GM12878 (cell line): Measurements from ENCODE around the gene H6PD. TPM values are rescaled to one million over a fixed set of nuclear protein-coding genes. Genes with fewer than 3 reads are reported as not detected.

Source experiments
- ATAC-seq: fragments of 200-7000 bp; cut with Tn5 transposase; 3 replicates; pipeline ENCODE4 v1.9.1; 2020; ENCODE audit warnings: mild to moderate bottlenecking, moderate library complexity
- BruUV-seq: library from RNA; stranded (reverse); fragments of 400-500 nt; replicated peaks from 2 replicates; lab custom pipeline; 2021; lab: Mats Ljungman, UMichigan
- CTCF ChIA-PET: fragments of 300-600 bp; sonication (Branson Sonifier 250); formaldehyde crosslinking; extraction: SDS; loops from one replicate; lab custom pipeline; 2021; ENCODE audit warnings: inconsistent platforms; lab: Yijun Ruan, JAX
- POLR2A ChIA-PET: fragments of 350-600 bp; formaldehyde crosslinking; extraction: SDS; loops from one replicate; lab custom pipeline; 2021; ENCODE audit warnings: inconsistent platforms; lab: Charles Lee
- RAD21 ChIA-PET: fragments of 300-600 bp; sonication (Branson Sonifier 250); formaldehyde crosslinking; loops from one replicate; lab custom pipeline; 2023; ENCODE audit warnings: antibody characterized with exemption; ENCODE audit not compliant: unreplicated experiment; lab: Charles Lee
- SMC1A ChIA-PET: fragments of 300-600 bp; sonication (Branson Sonifier 250); formaldehyde crosslinking; loops from one replicate; lab custom pipeline; 2023; ENCODE audit not compliant: unreplicated experiment, uncharacterized antibody; lab: Charles Lee
- DNase-seq: peaks from one replicate; pipeline ENCODE4 v3.0.0-alpha.2; 2011; ENCODE audit warnings: low read depth, low spot score
- FAIRE-seq: peaks from 3 replicates; lab custom pipeline; 2011; peaks lifted over from hg19 to GRCh38; lab: Jason Lieb, UNC
- H2AFZ ChIP-seq: 2 replicates; pipeline ENCODE4 v1.6.0; 2011; ENCODE audit warnings: low read depth, low read length, control low read depth; ENCODE audit not compliant: control insufficient read depth
- H3K27ac ChIP-seq: 2 replicates; pipeline ENCODE4 v1.5.1; 2011; ENCODE audit warnings: control low read depth; ENCODE audit not compliant: control insufficient read depth, insufficient read depth
- H3K27me3 ChIP-seq, 2 experiments: replicated peaks in 1 of 2; 2 replicates each; pipeline versions ENCODE4 v1.6.0 to v1.6.1; 2011; ENCODE audit warnings: low read length in 1 of 2; ENCODE audit not compliant: control insufficient read depth in 2 of 2, insufficient read depth in 2 of 2
- H3K36me3 ChIP-seq, 2 experiments: 2 replicates each; pipeline ENCODE4 v1.5.1; 2011; ENCODE audit warnings: low read length in 1 of 2; ENCODE audit not compliant: control insufficient read depth in 2 of 2, insufficient read depth in 2 of 2
- H3K4me1 ChIP-seq: 2 replicates; pipeline ENCODE4 v1.6.1; 2011; ENCODE audit warnings: mild to moderate bottlenecking, low read length, moderate library complexity, mixed read lengths; ENCODE audit not compliant: control insufficient read depth, insufficient read depth
- H3K4me2 ChIP-seq: 2 replicates; pipeline ENCODE4 v1.6.0; 2011; ENCODE audit warnings: control low read depth; ENCODE audit not compliant: control insufficient read depth, insufficient read depth
- H3K4me3 ChIP-seq: fragments of 200-600 bp; sonication (generic); 2 replicates; pipeline ENCODE4 v1.5.1; 2016
- H3K79me2 ChIP-seq: 2 replicates; pipeline ENCODE4 v1.6.0; 2011; ENCODE audit warnings: low read length; ENCODE audit not compliant: control insufficient read depth, insufficient read depth
- H3K9ac ChIP-seq: 2 replicates; pipeline ENCODE4 v1.8.0; 2011; ENCODE audit warnings: low read length, control low read depth, mixed read lengths; ENCODE audit not compliant: control insufficient read depth, insufficient read depth
- H3K9me3 ChIP-seq: replicated peaks from 3 replicates; pipeline ENCODE4 v1.5.1; 2011; ENCODE audit warnings: mild to moderate bottlenecking, low read length; ENCODE audit not compliant: control insufficient read depth, insufficient read depth
- H4K20me1 ChIP-seq: 2 replicates; pipeline ENCODE4 v1.6.0; 2011; ENCODE audit not compliant: control insufficient read depth, insufficient read depth
- BMI1 ChIP-seq: fragments of 450-650 bp; IDR thresholded peaks from 2 replicates; pipeline ENCODE4 v1.6.1; 2016; ENCODE audit warnings: mild to moderate bottlenecking, moderate library complexity, borderline replicate concordance
- CEBPB ChIP-seq, 2 experiments: fragments of 150-350 bp in 1 of 2; IDR thresholded peaks; 2 replicates each; pipeline ENCODE4 v1.6.1; 2012 to 2014; ENCODE audit warnings: low read depth in 2 of 2, low read length in 2 of 2, borderline replicate concordance in 1 of 2, inconsistent platforms in 1 of 2
- DPF2 ChIP-seq: fragments of 450-650 bp; IDR thresholded peaks from 2 replicates; pipeline ENCODE4 v1.6.1; 2017; ENCODE audit warnings: mild to moderate bottlenecking
- EED ChIP-seq: sonication (generic); IDR thresholded peaks from 2 replicates; pipeline ENCODE4 v1.6.1; 2016; ENCODE audit warnings: antibody characterized with exemption, low read depth
- IRF4 ChIP-seq: IDR thresholded peaks from 2 replicates; pipeline ENCODE4 v1.6.1; 2011; ENCODE audit warnings: low read depth, low read length
- KAT2A ChIP-seq: conservative IDR thresholded peaks from 2 replicates; pipeline ENCODE4 v1.6.1; 2011; ENCODE audit warnings: low read depth, low read length; ENCODE audit not compliant: control insufficient read depth
- KLF5 ChIP-seq: fragments of 450-650 bp; IDR thresholded peaks from 2 replicates; pipeline ENCODE4 v1.6.1; 2014; ENCODE audit warnings: mild to moderate bottlenecking; ENCODE audit not compliant: partially characterized antibody
- MEF2A ChIP-seq: IDR thresholded peaks from 2 replicates; pipeline ENCODE4 v1.6.1; 2011; ENCODE audit warnings: low read depth, mild to moderate bottlenecking, low read length, moderate library complexity; ENCODE audit not compliant: insufficient read depth
- MXI1 ChIP-seq: fragments of 150-350 bp; IDR thresholded peaks from 2 replicates; pipeline ENCODE4 v1.6.1; 2011; ENCODE audit warnings: low read depth, mild to moderate bottlenecking, inconsistent platforms, low read length, improper control_type of control experiment
- PAX5 ChIP-seq: IDR thresholded peaks from 2 replicates; pipeline ENCODE4 v1.6.1; 2011; ENCODE audit warnings: low read depth, low read length, borderline replicate concordance
- RB1 ChIP-seq: fragments of 450-650 bp; formaldehyde crosslinking; IDR thresholded peaks from 2 replicates; pipeline ENCODE4 v1.6.1; 2017; ENCODE audit warnings: mild to moderate bottlenecking, borderline replicate concordance
- SPI1 ChIP-seq: IDR thresholded peaks from 2 replicates; pipeline ENCODE4 v1.6.1; 2011; ENCODE audit warnings: low read depth, mild to moderate bottlenecking, low read length, moderate library complexity, borderline replicate concordance; ENCODE audit not compliant: insufficient read depth
- SRF ChIP-seq, 2 experiments: IDR thresholded peaks; 2 replicates each; pipeline ENCODE4 v1.6.1; 2011; ENCODE audit warnings: low read depth in 2 of 2, low read length in 2 of 2, mild to moderate bottlenecking in 1 of 2, moderate library complexity in 1 of 2
- TCF12 ChIP-seq: IDR thresholded peaks from 2 replicates; pipeline ENCODE4 v1.6.1; 2011; ENCODE audit warnings: low read depth, mild to moderate bottlenecking, low read length
- ZNF384 ChIP-seq: IDR thresholded peaks from 2 replicates; pipeline ENCODE4 v1.6.1; 2012; ENCODE audit warnings: low read depth, mild to moderate bottlenecking, low read length, improper control_type of control experiment, borderline replicate concordance
- ZSCAN29 ChIP-seq: fragments of 450-650 bp; IDR thresholded peaks from 2 replicates; pipeline ENCODE4 v1.6.1; 2017; ENCODE audit warnings: mild to moderate bottlenecking, moderate library complexity
- WGBS: methylation state at CpG from one replicate; pipeline ENCODE4 v1.1.6; 2016; ENCODE audit warnings: low lambda C conversion rate; ENCODE audit not compliant: insufficient replicate concordance, insufficient coverage; ENCODE audit errors: missing lambda C conversion rate; 5-methylcytosine and 5-hydroxymethylcytosine counted together
- in situ Hi-C: fragments of 300-500 bp; cut with MboI; formaldehyde crosslinking; loops from 9 replicates; pipeline ENCODE4 v1.14.3; 2018; ENCODE audit warnings: mixed read lengths
- intact Hi-C: fragments of 100-400 bp; cut with micrococcal nuclease; formaldehyde crosslinking; loops from one replicate; pipeline ENCODE4 v1.14.2; 2022; ENCODE audit not compliant: unreplicated experiment
- polyA plus RNA-seq, 11 experiments: library from polyadenylated mRNA; depleted of rRNA in 4 of 11; unstranded in 6 of 11; stranded (reverse) in 5 of 11; fragments of >200 nt; fragmentation: Nextera tagmentation in 4 of 11; fragmentation: Illumina TruSeq in 1 of 11; extraction: Ambion mirVana in 4 of 11; extraction: Trizol in 1 of 11; gene quantifications; 1 replicate in 1 of 11; 2 replicates in 10 of 11; pipeline versions ENCODE4 v1.2.1 to v1.2.3, GENCODE V29; 2011 to 2016; ENCODE audit warnings: inconsistent platforms in 2 of 11, missing spikeins in 2 of 11, low read depth in 1 of 11
- total RNA-seq, 4 experiments: library from RNA; depleted of rRNA in 3 of 4; stranded (reverse); fragments of >200 nt in 3 of 4; fragmentation: Illumina TruSeq in 1 of 4; extraction: Trizol in 1 of 4; gene quantifications; 2 replicates each; pipeline versions ENCODE4 v1.2.1 to v1.2.3, GENCODE V29; 2013 to 2021
- TF ChIP-seq, protein P1 (sequence below): IDR thresholded peaks from 2 replicates; pipeline ENCODE4 v1.6.1; 2012; ENCODE audit warnings: low read depth, low read length, improper control_type of control experiment
- TF ChIP-seq, protein P2 (sequence below): IDR thresholded peaks from 2 replicates; pipeline ENCODE4 v1.6.1; 2012; ENCODE audit warnings: improper control_type of control experiment, low read depth, low read length; ENCODE audit not compliant: insufficient replicate concordance

H6PD gene
- total and polyA plus RNA-seq, 10 of the 15 experiments (the other 5 are each of a cell fraction or from before 2014, with no cell fraction given) = 1.2 to 20.7 (median 7.7) TPM

DNA sequence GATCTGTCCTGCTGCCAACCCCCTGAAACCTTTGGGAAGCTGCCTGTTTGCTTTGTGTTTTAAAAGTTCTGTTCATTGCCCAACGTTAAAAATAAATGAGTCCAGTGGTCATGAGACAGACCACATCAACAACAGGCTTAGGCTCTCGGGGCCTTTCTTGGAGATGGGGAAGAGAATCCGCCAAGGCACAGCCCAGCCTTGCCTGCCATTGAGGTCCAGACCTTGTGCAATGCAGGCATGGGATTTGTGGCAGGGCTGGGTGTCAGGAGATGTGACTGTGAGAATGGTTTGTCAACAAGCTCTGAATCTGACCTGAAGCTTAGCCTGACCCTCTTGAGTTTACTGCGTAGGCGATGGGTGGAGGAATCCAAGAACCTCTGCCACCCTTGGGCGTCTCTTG is 62.3 kb downstream of the H6PD start:
- Histone ChIP-seq H4K20me1 (no peaks in the 10 kb centered on the region), H3K9me3 (no peaks in the 10 kb centered on the region), H3K4me2 (no peak overlapping the region), H2AFZ (no peak overlapping the region), H3K27ac (no peak overlapping the region), H3K9ac (no peak overlapping the region), H3K79me2 (no peaks in the 10 kb centered on the region), H3K36me3 (no peaks in the 10 kb centered on the region), H3K4me3 (no peak overlapping the region), H3K27me3 (peaks cover 3 to 5% of the 10 kb centered on the region in 2 experiments; a peak in 2 of 4 replicates), H3K4me1 (peaks cover 13% of the 10 kb centered on the region)
- SMC1A ChIA-PET = interaction anchor here (0.7 to 1.6 kb wide), 3 partner anchors 13 to 159 kb away, joined by 3 read pairs; no protein-coding TSS in a partner anchor
- intact Hi-C loops (no loop called here), in situ Hi-C loops (no loop called here)
- POLR2A ChIA-PET = no interaction called here
- CTCF ChIA-PET = interaction anchor here (0.7 to 1.1 kb wide), 2 partner anchors 16 to 162 kb away, joined by 3 to 4 read pairs; no protein-coding TSS in a partner anchor
- DNase-seq = no peak
- TF ChIP-seq DPF2 = no peak
- no peak for TF ChIP-seq MEF2A
- TF ChIP-seq PAX5 = no peak
- TF ChIP-seq, protein P1, sequence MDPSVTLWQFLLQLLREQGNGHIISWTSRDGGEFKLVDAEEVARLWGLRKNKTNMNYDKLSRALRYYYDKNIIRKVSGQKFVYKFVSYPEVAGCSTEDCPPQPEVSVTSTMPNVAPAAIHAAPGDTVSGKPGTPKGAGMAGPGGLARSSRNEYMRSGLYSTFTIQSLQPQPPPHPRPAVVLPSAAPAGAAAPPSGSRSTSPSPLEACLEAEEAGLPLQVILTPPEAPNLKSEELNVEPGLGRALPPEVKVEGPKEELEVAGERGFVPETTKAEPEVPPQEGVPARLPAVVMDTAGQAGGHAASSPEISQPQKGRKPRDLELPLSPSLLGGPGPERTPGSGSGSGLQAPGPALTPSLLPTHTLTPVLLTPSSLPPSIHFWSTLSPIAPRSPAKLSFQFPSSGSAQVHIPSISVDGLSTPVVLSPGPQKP = no peak
- TF ChIP-seq TCF12 = no peak
- no peak for TF ChIP-seq MXI1
- TF ChIP-seq IRF4 = no peak
- TF ChIP-seq, protein P2, sequence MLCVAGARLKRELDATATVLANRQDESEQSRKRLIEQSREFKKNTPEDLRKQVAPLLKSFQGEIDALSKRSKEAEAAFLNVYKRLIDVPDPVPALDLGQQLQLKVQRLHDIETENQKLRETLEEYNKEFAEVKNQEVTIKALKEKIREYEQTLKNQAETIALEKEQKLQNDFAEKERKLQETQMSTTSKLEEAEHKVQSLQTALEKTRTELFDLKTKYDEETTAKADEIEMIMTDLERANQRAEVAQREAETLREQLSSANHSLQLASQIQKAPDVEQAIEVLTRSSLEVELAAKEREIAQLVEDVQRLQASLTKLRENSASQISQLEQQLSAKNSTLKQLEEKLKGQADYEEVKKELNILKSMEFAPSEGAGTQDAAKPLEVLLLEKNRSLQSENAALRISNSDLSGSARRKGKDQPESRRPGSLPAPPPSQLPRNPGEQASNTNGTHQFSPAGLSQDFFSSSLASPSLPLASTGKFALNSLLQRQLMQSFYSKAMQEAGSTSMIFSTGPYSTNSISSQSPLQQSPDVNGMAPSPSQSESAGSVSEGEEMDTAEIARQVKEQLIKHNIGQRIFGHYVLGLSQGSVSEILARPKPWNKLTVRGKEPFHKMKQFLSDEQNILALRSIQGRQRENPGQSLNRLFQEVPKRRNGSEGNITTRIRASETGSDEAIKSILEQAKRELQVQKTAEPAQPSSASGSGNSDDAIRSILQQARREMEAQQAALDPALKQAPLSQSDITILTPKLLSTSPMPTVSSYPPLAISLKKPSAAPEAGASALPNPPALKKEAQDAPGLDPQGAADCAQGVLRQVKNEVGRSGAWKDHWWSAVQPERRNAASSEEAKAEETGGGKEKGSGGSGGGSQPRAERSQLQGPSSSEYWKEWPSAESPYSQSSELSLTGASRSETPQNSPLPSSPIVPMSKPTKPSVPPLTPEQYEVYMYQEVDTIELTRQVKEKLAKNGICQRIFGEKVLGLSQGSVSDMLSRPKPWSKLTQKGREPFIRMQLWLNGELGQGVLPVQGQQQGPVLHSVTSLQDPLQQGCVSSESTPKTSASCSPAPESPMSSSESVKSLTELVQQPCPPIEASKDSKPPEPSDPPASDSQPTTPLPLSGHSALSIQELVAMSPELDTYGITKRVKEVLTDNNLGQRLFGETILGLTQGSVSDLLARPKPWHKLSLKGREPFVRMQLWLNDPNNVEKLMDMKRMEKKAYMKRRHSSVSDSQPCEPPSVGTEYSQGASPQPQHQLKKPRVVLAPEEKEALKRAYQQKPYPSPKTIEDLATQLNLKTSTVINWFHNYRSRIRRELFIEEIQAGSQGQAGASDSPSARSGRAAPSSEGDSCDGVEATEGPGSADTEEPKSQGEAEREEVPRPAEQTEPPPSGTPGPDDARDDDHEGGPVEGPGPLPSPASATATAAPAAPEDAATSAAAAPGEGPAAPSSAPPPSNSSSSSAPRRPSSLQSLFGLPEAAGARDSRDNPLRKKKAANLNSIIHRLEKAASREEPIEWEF = no peak
- no peak for TF ChIP-seq SPI1
- TF ChIP-seq KLF5 = no peak
- no peak for TF ChIP-seq SRF (IDR thresholded peaks at IDR 0.05; ENCODE audit: low read depth in 2 of 2, low read length in 2 of 2)
- TF ChIP-seq ZNF384 = no peak
- TF ChIP-seq RB1 = no peak
- no peak for TF ChIP-seq CEBPB (IDR thresholded peaks at IDR 0.05; ENCODE audit: borderline replicate concordance in 1 of 2, low read depth in 2 of 2, low read length in 2 of 2)
- TF ChIP-seq KAT2A = no peak
- no peak for TF ChIP-seq BMI1
- no peak for TF ChIP-seq ZSCAN29
- no peak for TF ChIP-seq EED
- no peak for ATAC-seq
- RAD21 ChIA-PET = no interaction called here
- FAIRE-seq = no peak
- 59% methylated on average over 6 of the region's 6 CpGs for WGBS
- BruUV-seq = no TSS peak
